GM12874 (cell line): ENCODE measurements around the gene APLNR.

Experiments used
- CTCF ChIP-seq: IDR thresholded peaks from 2 replicates; pipeline ENCODE4 v1.5.1; 2011; ENCODE audit warnings: low read depth, mild to moderate bottlenecking, control low read depth, low read length, moderate library complexity; ENCODE audit not compliant: insufficient read depth

Gene APLNR

GRCh38 chr11:57262157-57262556 lies 25.1 kb upstream of the APLNR start:
- no peak for TF ChIP-seq CTCF

GRCh38 chr11:57260937-57261783 lies 24.1 kb upstream of the APLNR start:
- TF ChIP-seq CTCF, result no peak

- no peak for TF ChIP-seq CTCF
Measured at GRCh38 chr11:57256119-57256518, 19.1 kb upstream of the APLNR start.

- no peak for TF ChIP-seq CTCF
Measured at GRCh38 chr11:57255618-57256017, 18.6 kb upstream of the APLNR start.

- TF ChIP-seq CTCF, result no peak
Measured at GRCh38 chr11:57254631-57255030, 17.6 kb upstream of the APLNR start.

- TF ChIP-seq CTCF, result no peak
Measured at GRCh38 chr11:57251491-57252104, 14.5 kb upstream of the APLNR start.

- TF ChIP-seq CTCF, result no peak
Measured at GRCh38 chr11:57251037-57251436, 14.0 kb upstream of the APLNR start.
